Measurements from ENCODE around the gene CLDN6. TPM values are rescaled to one million over a fixed set of nuclear protein-coding genes. Genes with fewer than 3 reads are reported as not detected.

Gene CLDN6
- total and polyA plus RNA-seq, 9 of the 15 experiments (the other 6 are each of a cell fraction or from before 2014, with no cell fraction given): 0.22 to 0.75 (median 0.38) TPM; not detected in 3

DNA sequence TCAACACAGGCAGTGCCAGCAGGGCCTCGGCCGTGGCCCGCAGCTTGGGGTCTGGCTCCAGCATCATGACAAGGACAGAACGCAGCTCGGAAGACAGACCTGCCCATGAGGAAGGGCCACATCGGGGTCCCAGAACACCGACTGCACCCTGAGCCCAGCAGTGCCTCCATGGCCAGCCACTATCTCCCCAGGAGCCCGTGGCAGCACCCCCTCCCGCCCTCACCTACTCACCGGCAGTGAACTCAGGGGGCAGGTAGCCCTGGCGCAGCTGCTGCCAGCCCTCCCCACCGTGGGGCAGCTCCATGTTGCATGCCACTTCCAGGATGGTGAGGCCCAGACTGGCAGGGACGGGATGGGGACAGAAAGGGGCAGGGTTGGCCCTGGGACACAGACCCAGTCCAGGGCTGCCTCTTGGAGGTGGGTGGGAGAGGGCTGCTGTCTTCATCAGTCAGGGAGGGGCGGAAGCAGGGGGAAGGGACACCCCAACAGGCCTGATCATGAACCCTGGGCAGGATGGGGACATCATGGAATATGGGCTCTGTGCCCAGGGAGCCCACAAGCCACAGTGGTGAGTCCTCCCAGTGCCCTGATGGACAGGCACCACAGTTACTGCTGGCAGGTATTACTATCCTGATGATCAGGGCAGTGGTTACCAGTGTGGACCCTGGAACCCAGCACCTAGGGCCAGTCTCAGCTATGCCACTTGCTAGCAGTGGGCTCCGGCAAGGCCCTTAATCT, 43.5 kb downstream of the CLDN6 start (continued):
- TF ChIP-seq, protein P1, sequence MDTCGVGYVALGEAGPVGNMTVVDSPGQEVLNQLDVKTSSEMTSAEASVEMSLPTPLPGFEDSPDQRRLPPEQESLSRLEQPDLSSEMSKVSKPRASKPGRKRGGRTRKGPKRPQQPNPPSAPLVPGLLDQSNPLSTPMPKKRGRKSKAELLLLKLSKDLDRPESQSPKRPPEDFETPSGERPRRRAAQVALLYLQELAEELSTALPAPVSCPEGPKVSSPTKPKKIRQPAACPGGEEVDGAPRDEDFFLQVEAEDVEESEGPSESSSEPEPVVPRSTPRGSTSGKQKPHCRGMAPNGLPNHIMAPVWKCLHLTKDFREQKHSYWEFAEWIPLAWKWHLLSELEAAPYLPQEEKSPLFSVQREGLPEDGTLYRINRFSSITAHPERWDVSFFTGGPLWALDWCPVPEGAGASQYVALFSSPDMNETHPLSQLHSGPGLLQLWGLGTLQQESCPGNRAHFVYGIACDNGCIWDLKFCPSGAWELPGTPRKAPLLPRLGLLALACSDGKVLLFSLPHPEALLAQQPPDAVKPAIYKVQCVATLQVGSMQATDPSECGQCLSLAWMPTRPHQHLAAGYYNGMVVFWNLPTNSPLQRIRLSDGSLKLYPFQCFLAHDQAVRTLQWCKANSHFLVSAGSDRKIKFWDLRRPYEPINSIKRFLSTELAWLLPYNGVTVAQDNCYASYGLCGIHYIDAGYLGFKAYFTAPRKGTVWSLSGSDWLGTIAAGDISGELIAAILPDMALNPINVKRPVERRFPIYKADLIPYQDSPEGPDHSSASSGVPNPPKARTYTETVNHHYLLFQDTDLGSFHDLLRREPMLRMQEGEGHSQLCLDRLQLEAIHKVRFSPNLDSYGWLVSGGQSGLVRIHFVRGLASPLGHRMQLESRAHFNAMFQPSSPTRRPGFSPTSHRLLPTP (IDR thresholded peaks at IDR 0.05; ENCODE audit: borderline replicate concordance, extremely low read depth, insufficient read length): no peak
- TF ChIP-seq GATAD2B (IDR thresholded peaks at IDR 0.05; ENCODE audit: borderline replicate concordance) (no peak), RBFOX2 (IDR thresholded peaks at IDR 0.05; ENCODE audit: low read depth, low read length) (peak; percentile 18; the same call in 1 of the 2 replicates), SUPT5H (IDR thresholded peaks at IDR 0.05) (peak; percentile 42), POLR2A (conservative IDR thresholded peaks at IDR 0.05) (peak; percentile 57), SMAD2 (IDR thresholded peaks at IDR 0.05; ENCODE audit: low read depth, low read length) (no peak), FOXK1 (CRISPR knock-in tag; IDR thresholded peaks at IDR 0.05; ENCODE audit: borderline replicate concordance) (no peak), ZNF444 (CRISPR knock-in tag; IDR thresholded peaks at IDR 0.05) (no peak), CREM (IDR thresholded peaks at IDR 0.05; ENCODE audit: low read depth) (no peak), ZC3H8 (IDR thresholded peaks at IDR 0.05) (no peak), KDM5B (IDR thresholded peaks at IDR 0.05; ENCODE audit: insufficient replicate concordance, low read depth, low read length) (no peak)
- TF ChIP-seq, protein P2, sequence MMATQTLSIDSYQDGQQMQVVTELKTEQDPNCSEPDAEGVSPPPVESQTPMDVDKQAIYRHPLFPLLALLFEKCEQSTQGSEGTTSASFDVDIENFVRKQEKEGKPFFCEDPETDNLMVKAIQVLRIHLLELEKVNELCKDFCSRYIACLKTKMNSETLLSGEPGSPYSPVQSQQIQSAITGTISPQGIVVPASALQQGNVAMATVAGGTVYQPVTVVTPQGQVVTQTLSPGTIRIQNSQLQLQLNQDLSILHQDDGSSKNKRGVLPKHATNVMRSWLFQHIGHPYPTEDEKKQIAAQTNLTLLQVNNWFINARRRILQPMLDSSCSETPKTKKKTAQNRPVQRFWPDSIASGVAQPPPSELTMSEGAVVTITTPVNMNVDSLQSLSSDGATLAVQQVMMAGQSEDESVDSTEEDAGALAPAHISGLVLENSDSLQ (IDR thresholded peaks at IDR 0.05): no peak
- TF ChIP-seq, protein P3, sequence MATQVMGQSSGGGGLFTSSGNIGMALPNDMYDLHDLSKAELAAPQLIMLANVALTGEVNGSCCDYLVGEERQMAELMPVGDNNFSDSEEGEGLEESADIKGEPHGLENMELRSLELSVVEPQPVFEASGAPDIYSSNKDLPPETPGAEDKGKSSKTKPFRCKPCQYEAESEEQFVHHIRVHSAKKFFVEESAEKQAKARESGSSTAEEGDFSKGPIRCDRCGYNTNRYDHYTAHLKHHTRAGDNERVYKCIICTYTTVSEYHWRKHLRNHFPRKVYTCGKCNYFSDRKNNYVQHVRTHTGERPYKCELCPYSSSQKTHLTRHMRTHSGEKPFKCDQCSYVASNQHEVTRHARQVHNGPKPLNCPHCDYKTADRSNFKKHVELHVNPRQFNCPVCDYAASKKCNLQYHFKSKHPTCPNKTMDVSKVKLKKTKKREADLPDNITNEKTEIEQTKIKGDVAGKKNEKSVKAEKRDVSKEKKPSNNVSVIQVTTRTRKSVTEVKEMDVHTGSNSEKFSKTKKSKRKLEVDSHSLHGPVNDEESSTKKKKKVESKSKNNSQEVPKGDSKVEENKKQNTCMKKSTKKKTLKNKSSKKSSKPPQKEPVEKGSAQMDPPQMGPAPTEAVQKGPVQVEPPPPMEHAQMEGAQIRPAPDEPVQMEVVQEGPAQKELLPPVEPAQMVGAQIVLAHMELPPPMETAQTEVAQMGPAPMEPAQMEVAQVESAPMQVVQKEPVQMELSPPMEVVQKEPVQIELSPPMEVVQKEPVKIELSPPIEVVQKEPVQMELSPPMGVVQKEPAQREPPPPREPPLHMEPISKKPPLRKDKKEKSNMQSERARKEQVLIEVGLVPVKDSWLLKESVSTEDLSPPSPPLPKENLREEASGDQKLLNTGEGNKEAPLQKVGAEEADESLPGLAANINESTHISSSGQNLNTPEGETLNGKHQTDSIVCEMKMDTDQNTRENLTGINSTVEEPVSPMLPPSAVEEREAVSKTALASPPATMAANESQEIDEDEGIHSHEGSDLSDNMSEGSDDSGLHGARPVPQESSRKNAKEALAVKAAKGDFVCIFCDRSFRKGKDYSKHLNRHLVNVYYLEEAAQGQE (IDR thresholded peaks at IDR 0.05; ENCODE audit: borderline replicate concordance): no peak
- TF ChIP-seq, protein P3 (CRISPR knock-in tag; IDR thresholded peaks at IDR 0.05; ENCODE audit: low read depth): no peak
- TF ChIP-seq, protein P4, sequence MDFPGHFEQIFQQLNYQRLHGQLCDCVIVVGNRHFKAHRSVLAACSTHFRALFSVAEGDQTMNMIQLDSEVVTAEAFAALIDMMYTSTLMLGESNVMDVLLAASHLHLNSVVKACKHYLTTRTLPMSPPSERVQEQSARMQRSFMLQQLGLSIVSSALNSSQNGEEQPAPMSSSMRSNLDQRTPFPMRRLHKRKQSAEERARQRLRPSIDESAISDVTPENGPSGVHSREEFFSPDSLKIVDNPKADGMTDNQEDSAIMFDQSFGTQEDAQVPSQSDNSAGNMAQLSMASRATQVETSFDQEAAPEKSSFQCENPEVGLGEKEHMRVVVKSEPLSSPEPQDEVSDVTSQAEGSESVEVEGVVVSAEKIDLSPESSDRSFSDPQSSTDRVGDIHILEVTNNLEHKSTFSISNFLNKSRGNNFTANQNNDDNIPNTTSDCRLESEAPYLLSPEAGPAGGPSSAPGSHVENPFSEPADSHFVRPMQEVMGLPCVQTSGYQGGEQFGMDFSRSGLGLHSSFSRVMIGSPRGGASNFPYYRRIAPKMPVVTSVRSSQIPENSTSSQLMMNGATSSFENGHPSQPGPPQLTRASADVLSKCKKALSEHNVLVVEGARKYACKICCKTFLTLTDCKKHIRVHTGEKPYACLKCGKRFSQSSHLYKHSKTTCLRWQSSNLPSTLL (IDR thresholded peaks at IDR 0.05): no peak

All from K562 (cell line).